ENCODE data around the gene G3BP1.

DNA sequence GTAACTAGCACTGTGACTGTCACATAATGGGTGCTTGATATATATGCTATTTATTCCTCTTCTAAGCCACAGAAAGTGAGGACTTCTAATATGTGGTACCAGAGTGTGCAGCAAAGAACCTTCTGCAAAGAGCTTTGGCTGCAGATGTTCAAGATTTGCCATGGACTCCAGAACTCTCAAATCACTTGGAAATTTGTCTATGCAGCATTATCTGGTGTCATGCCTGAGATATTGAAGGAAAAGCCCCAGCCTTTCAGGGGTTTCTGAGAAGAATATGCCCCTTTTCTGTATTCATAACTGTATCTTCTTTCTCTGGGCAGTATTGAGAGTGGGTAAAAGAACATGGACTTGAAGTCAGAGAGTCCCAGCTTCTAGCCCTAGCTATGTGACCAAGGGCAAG lies 4.8 kb upstream of the G3BP1 start:
- TF ChIP-seq EZH2 (IDR thresholded peaks at IDR 0.05; ENCODE audit: borderline replicate concordance, low read length) = no peak
- TF ChIP-seq, protein P1, sequence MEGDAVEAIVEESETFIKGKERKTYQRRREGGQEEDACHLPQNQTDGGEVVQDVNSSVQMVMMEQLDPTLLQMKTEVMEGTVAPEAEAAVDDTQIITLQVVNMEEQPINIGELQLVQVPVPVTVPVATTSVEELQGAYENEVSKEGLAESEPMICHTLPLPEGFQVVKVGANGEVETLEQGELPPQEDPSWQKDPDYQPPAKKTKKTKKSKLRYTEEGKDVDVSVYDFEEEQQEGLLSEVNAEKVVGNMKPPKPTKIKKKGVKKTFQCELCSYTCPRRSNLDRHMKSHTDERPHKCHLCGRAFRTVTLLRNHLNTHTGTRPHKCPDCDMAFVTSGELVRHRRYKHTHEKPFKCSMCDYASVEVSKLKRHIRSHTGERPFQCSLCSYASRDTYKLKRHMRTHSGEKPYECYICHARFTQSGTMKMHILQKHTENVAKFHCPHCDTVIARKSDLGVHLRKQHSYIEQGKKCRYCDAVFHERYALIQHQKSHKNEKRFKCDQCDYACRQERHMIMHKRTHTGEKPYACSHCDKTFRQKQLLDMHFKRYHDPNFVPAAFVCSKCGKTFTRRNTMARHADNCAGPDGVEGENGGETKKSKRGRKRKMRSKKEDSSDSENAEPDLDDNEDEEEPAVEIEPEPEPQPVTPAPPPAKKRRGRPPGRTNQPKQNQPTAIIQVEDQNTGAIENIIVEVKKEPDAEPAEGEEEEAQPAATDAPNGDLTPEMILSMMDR (IDR thresholded peaks at IDR 0.05; ENCODE audit: low read length) = no peak

Data from OCI-LY1 (cell line).